Calu3 (cell line): ENCODE data around the gene PRKCZ. TPM values are rescaled to one million over a fixed set of nuclear protein-coding genes. Genes with fewer than 3 reads are reported as not detected.

Experiments
- BruUV-seq: library from RNA; stranded (reverse); fragments of 400-500 nt; replicated peaks from 2 replicates; lab custom pipeline; 2021; lab: Mats Ljungman, UMichigan
- CTCF ChIA-PET: fragments of 300-600 bp; sonication (Branson Sonifier 250); formaldehyde crosslinking; loops from one replicate; lab custom pipeline; 2022; ENCODE audit warnings: antibody characterized with exemption; lab: Charles Lee
- DNase-seq: peaks from one replicate; pipeline ENCODE4 v3.0.0; 2022
- H3K27ac Mint-ChIP-seq: one replicate; pipeline ENCODE4 v1.8.0; 2022; ENCODE audit warnings: mixed read lengths; ENCODE audit not compliant: unreplicated experiment
- H3K27me3 Mint-ChIP-seq: one replicate; pipeline ENCODE4 v1.8.0; 2022; ENCODE audit warnings: mixed read lengths; ENCODE audit not compliant: unreplicated experiment
- H3K36me3 Mint-ChIP-seq: one replicate; pipeline ENCODE4 v1.8.0; 2022; ENCODE audit warnings: mild to moderate bottlenecking, moderate library complexity, mixed read lengths; ENCODE audit not compliant: insufficient read depth, unreplicated experiment
- H3K4me1 Mint-ChIP-seq: one replicate; pipeline ENCODE4 v1.8.0; 2022; ENCODE audit warnings: mild to moderate bottlenecking, low read depth, mixed read lengths; ENCODE audit not compliant: unreplicated experiment
- H3K4me3 Mint-ChIP-seq: one replicate; pipeline ENCODE4 v1.8.0; 2022; ENCODE audit warnings: mild to moderate bottlenecking, low read depth, moderate library complexity, mixed read lengths; ENCODE audit not compliant: unreplicated experiment
- H3K9me3 Mint-ChIP-seq: one replicate; pipeline ENCODE4 v1.8.0; 2022; ENCODE audit warnings: low read depth, mixed read lengths; ENCODE audit not compliant: unreplicated experiment
- CTCF ChIP-seq: fragments of 200-600 bp; IDR thresholded peaks from one replicate; pipeline ENCODE4 v1.8.0; 2022; ENCODE audit warnings: antibody characterized with exemption; ENCODE audit not compliant: unreplicated experiment
- intact Hi-C: fragments of 100-400 bp; cut with micrococcal nuclease; formaldehyde crosslinking; loops from one replicate; pipeline ENCODE4 v1.10.0; 2022; ENCODE audit not compliant: unreplicated experiment
- total RNA-seq: library from RNA; stranded (reverse); gene quantifications from 2 replicates; pipeline ENCODE4 v1.2.3, GENCODE V29; 2022

PRKCZ gene
- total RNA-seq, 1 experiment from 2014 or later, result 26.0 TPM

- no TSS peak for BruUV-seq
- H3K4me1 Mint-ChIP-seq, result peaks cover 11% of the 10 kb centered on the region
- CTCF ChIA-PET, result no interaction called here
- no peak for DNase-seq
- peaks cover 12% of the 10 kb centered on the region for H3K36me3 Mint-ChIP-seq
- H3K27ac Mint-ChIP-seq, result no peak overlapping the region
- H3K9me3 Mint-ChIP-seq, result no peaks in the 10 kb centered on the region
- intact Hi-C loops, result no loop called here
- H3K27me3 Mint-ChIP-seq, result peaks cover 85% of the 10 kb centered on the region
- no peak for TF ChIP-seq CTCF
- no peak overlapping the region for H3K4me3 Mint-ChIP-seq
These were observed 30.5 kb upstream of the PRKCZ start for GRCh38 chr1:2019571-2020309.

GRCh38 chr1:2020310-2020655 lies 29.9 kb upstream of the PRKCZ start:
- TF ChIP-seq CTCF, result no peak
- no TSS peak for BruUV-seq
- H3K4me1 Mint-ChIP-seq, result peaks cover 6% of the 10 kb centered on the region
- H3K4me3 Mint-ChIP-seq, result no peak overlapping the region
- H3K27ac Mint-ChIP-seq, result no peak overlapping the region
- H3K27me3 Mint-ChIP-seq, result peaks cover 85% of the 10 kb centered on the region
- H3K36me3 Mint-ChIP-seq, result peaks cover 12% of the 10 kb centered on the region
- intact Hi-C loops, result no loop called here
- H3K9me3 Mint-ChIP-seq, result no peaks in the 10 kb centered on the region
- CTCF ChIA-PET, result no interaction called here
- no peak for DNase-seq

GRCh38 chr1:2021550-2021949 lies 28.7 kb upstream of the PRKCZ start:
- Mint-ChIP-seq H3K36me3 (peaks cover 12% of the 10 kb centered on the region), H3K9me3 (no peaks in the 10 kb centered on the region), H3K4me1 (no peaks in the 10 kb centered on the region), H3K4me3 (no peak overlapping the region), H3K27me3 (peaks cover 72% of the 10 kb centered on the region), H3K27ac (no peak overlapping the region)
- intact Hi-C loops, result no loop called here
- no TSS peak for BruUV-seq
- CTCF ChIA-PET, result no interaction called here
- TF ChIP-seq CTCF, result no peak
- no peak for DNase-seq

GRCh38 chr1:2022063-2022770 lies 28.0 kb upstream of the PRKCZ start:
- Mint-ChIP-seq H3K27me3 (peaks cover 65% of the 10 kb centered on the region), H3K4me3 (no peak overlapping the region), H3K27ac (no peak overlapping the region), H3K4me1 (no peaks in the 10 kb centered on the region), H3K9me3 (no peaks in the 10 kb centered on the region), H3K36me3 (peaks cover 10% of the 10 kb centered on the region)
- DNase-seq, result no peak
- intact Hi-C loops, result no loop called here
- CTCF ChIA-PET, result no interaction called here
- no TSS peak for BruUV-seq
- TF ChIP-seq CTCF, result no peak
